H1 (cell line): ENCODE data around the gene TEDDM1. TPM values are rescaled to one million over a fixed set of nuclear protein-coding genes. Genes with fewer than 3 reads are reported as not detected.

Experiments
- CTCF ChIA-PET: fragments of 300-600 bp; sonication (Branson Sonifier 250); formaldehyde crosslinking; loops from one replicate; lab custom pipeline; 2021; ENCODE audit not compliant: partially characterized antibody; lab: Charles Lee
- POLR2A ChIA-PET: fragments of 300-600 bp; sonication (Branson Sonifier 250); formaldehyde crosslinking; loops from one replicate; lab custom pipeline; 2021; ENCODE audit warnings: inconsistent platforms; ENCODE audit not compliant: partially characterized antibody; lab: Charles Lee
- DNase-seq, 2 experiments: peaks; one replicate each; pipeline versions ENCODE4 v3.0.0 to v3.0.0-alpha.2; 2010 to 2022; ENCODE audit warnings: low spot score in 2 of 2, low read depth in 1 of 2, mixed read lengths in 1 of 2
- FAIRE-seq: peaks from 2 replicates; lab custom pipeline; 2011; peaks lifted over from hg19 to GRCh38; lab: Jason Lieb, UNC
- H2AFZ ChIP-seq: 2 replicates; pipeline ENCODE4 v1.8.1; 2012; ENCODE audit warnings: low read length, inconsistent platforms
- H2AK5ac ChIP-seq: 2 replicates; pipeline ENCODE4 v1.6.1; 2013; ENCODE audit warnings: low read depth, low read length
- H2BK120ac ChIP-seq: replicated peaks from 2 replicates; pipeline ENCODE3; 2013; ENCODE audit warnings: low read depth, low read length, inconsistent platforms
- H2BK12ac ChIP-seq: 2 replicates; pipeline ENCODE4 v1.6.1; 2013; ENCODE audit warnings: low read depth, low read length
- H2BK15ac ChIP-seq: 2 replicates; pipeline ENCODE4 v1.6.1; 2013; ENCODE audit warnings: low read length
- H2BK20ac ChIP-seq: 2 replicates; pipeline ENCODE4 v1.6.1; 2013; ENCODE audit warnings: low read length
- H2BK5ac ChIP-seq: 2 replicates; pipeline ENCODE4 v1.6.1; 2013; ENCODE audit warnings: low read depth, low read length
- H3K14ac ChIP-seq: 2 replicates; pipeline ENCODE4 v1.6.1; 2013; ENCODE audit warnings: inconsistent platforms; ENCODE audit not compliant: insufficient read length
- H3K18ac ChIP-seq: 2 replicates; pipeline ENCODE4 v1.6.1; 2013; ENCODE audit warnings: low read length; ENCODE audit errors: extremely low read depth
- H3K23ac ChIP-seq: 2 replicates; pipeline ENCODE4 v1.6.1; 2013; ENCODE audit warnings: inconsistent platforms; ENCODE audit not compliant: insufficient read length
- H3K23me2 ChIP-seq: 2 replicates; pipeline ENCODE4 v1.6.1; 2013; ENCODE audit warnings: low read depth, low read length
- H3K27ac ChIP-seq: 2 replicates; pipeline ENCODE4 v1.6.1; 2011; ENCODE audit warnings: low read depth, low read length, inconsistent platforms
- H3K27me3 ChIP-seq, 4 experiments: replicated peaks in 1 of 4; 1 replicate in 1 of 4; 2 replicates in 3 of 4; pipeline versions ENCODE4 v1.6.1 to v1.8.1; 2011 to 2013; ENCODE audit warnings: low read length in 3 of 4, mild to moderate bottlenecking in 3 of 4, inconsistent platforms in 2 of 4, mixed read lengths in 2 of 4, moderate library complexity in 1 of 4; ENCODE audit not compliant: control insufficient read depth in 3 of 4, insufficient read depth in 3 of 4; ENCODE audit errors: extremely low read depth in 1 of 4
- H3K36me3 ChIP-seq, 4 experiments: 2 replicates each; pipeline versions ENCODE4 v1.6.1 to v1.8.1; 2011 to 2013; ENCODE audit warnings: mild to moderate bottlenecking in 4 of 4, low read length in 3 of 4, moderate library complexity in 2 of 4, control low read depth in 1 of 4, inconsistent platforms in 1 of 4; ENCODE audit not compliant: insufficient read depth in 4 of 4, control insufficient read depth in 2 of 4
- H3K4ac ChIP-seq: replicated peaks from 2 replicates; pipeline ENCODE3; 2013; ENCODE audit warnings: low read length, low read depth, mixed read lengths, inconsistent platforms; ENCODE audit not compliant: insufficient read length
- H3K4me1 ChIP-seq, 4 experiments: replicated peaks in 1 of 4; 1 replicate in 1 of 4; 2 replicates in 3 of 4; pipeline versions ENCODE4 v1.6.1 to v1.8.1; 2011 to 2013; ENCODE audit warnings: low read length in 3 of 4, inconsistent platforms in 2 of 4, mixed read lengths in 1 of 4; ENCODE audit not compliant: insufficient read depth in 4 of 4, control insufficient read depth in 3 of 4
- H3K4me2 ChIP-seq, 2 experiments: 2 replicates each; pipeline versions ENCODE4 v1.6.1 to v1.8.1; 2011 to 2013; ENCODE audit warnings: low read depth in 2 of 2, low read length in 2 of 2, control low read depth in 1 of 2, inconsistent platforms in 1 of 2, mild to moderate bottlenecking in 1 of 2; ENCODE audit not compliant: insufficient read depth in 1 of 2
- H3K4me3 ChIP-seq, 4 experiments: fragments of 200-600, 300-600 bp in 1 of 4; sonication (generic), shearing (Covaris generic), sonication (Bioruptor Twin) in 1 of 4; 2 replicates each; pipeline versions ENCODE4 v1.5.1 to v1.8.1; 2011 to 2016; ENCODE audit warnings: low read length in 4 of 4, low read depth in 3 of 4, control low read depth in 2 of 4, inconsistent platforms in 2 of 4, mild to moderate bottlenecking in 2 of 4, mixed read lengths in 1 of 4, moderate library complexity in 1 of 4; ENCODE audit not compliant: insufficient read depth in 2 of 4; ENCODE audit errors: extremely low read depth in 1 of 4
- H3K56ac ChIP-seq: replicated peaks from 2 replicates; pipeline ENCODE3; 2013; ENCODE audit warnings: low read depth, mild to moderate bottlenecking, mixed read lengths, low read length, inconsistent platforms; ENCODE audit not compliant: insufficient read length
- H3K79me1 ChIP-seq: 2 replicates; pipeline ENCODE4 v1.6.1; 2013; ENCODE audit warnings: low read depth, low read length, control low read depth
- H3K79me2 ChIP-seq, 2 experiments: 2 replicates each; pipeline versions ENCODE4 v1.6.1 to v1.8.1; 2012 to 2013; ENCODE audit warnings: low read length in 2 of 2, mild to moderate bottlenecking in 2 of 2, inconsistent platforms in 1 of 2; ENCODE audit not compliant: insufficient read depth in 2 of 2, control insufficient read depth in 1 of 2
- H3K9ac ChIP-seq, 4 experiments: replicated peaks in 1 of 4; 1 replicate in 1 of 4; 2 replicates in 3 of 4; pipeline versions ENCODE4 v1.6.1 to v1.8.1; 2011 to 2013; ENCODE audit warnings: low read depth in 3 of 4, low read length in 3 of 4, control low read depth in 2 of 4, mild to moderate bottlenecking in 2 of 4, moderate library complexity in 2 of 4, inconsistent platforms in 1 of 4; ENCODE audit errors: extremely low read depth in 1 of 4
- H3K9me3 ChIP-seq, 2 experiments: 2 replicates each; pipeline versions ENCODE4 v1.6.1 to v1.8.1; 2012 to 2013; ENCODE audit warnings: mild to moderate bottlenecking in 2 of 2, moderate library complexity in 2 of 2, control low read depth in 1 of 2, inconsistent platforms in 1 of 2, low read depth in 1 of 2, low read length in 1 of 2, mixed read lengths in 1 of 2; ENCODE audit not compliant: insufficient read depth in 2 of 2
- H4K20me1 ChIP-seq, 2 experiments: replicated peaks in 1 of 2; 2 replicates each; pipeline versions ENCODE3 to v1.8.1; 2011 to 2013; ENCODE audit warnings: inconsistent platforms in 2 of 2, low read length in 2 of 2, mild to moderate bottlenecking in 1 of 2; ENCODE audit not compliant: insufficient read depth in 2 of 2, control insufficient read depth in 1 of 2
- H4K5ac ChIP-seq: 2 replicates; pipeline ENCODE4 v1.6.1; 2013; ENCODE audit warnings: low read length, low read depth, mixed read lengths, inconsistent platforms; ENCODE audit not compliant: insufficient read length
- H4K8ac ChIP-seq: 2 replicates; pipeline ENCODE4 v1.8.0; 2013; ENCODE audit warnings: mild to moderate bottlenecking, moderate library complexity, low read length, inconsistent platforms; ENCODE audit not compliant: insufficient read depth; ENCODE audit errors: extremely low read depth
- H4K91ac ChIP-seq: replicated peaks from 2 replicates; pipeline ENCODE3; 2013; ENCODE audit warnings: low read length, mixed read lengths, inconsistent platforms; ENCODE audit not compliant: insufficient read length
- CHD2 ChIP-seq: IDR thresholded peaks from 2 replicates; pipeline ENCODE4 v1.6.1; 2012; ENCODE audit warnings: low read length, improper control_type of control experiment
- CTBP2 ChIP-seq: IDR thresholded peaks from 2 replicates; pipeline ENCODE4 v1.7.0; 2011; ENCODE audit warnings: borderline replicate concordance, mild to moderate bottlenecking, moderate library complexity, mixed read lengths, low read length; ENCODE audit not compliant: insufficient read depth, insufficient read length
- PHF8 ChIP-seq: fragments of 200-600 bp; sonication (generic); conservative IDR thresholded peaks from 2 replicates; pipeline ENCODE4 v1.7.1; 2012; ENCODE audit warnings: low read depth, mild to moderate bottlenecking, inconsistent platforms, low read length, moderate library complexity
- SIRT6 ChIP-seq: IDR thresholded peaks from one replicate; pipeline ENCODE4 v1.7.1; 2012; ENCODE audit warnings: low read length, inconsistent platforms
- SP1 ChIP-seq: IDR thresholded peaks from 2 replicates; pipeline ENCODE4 v1.6.1; 2011; ENCODE audit warnings: low read depth, low read length
- TCF12 ChIP-seq: IDR thresholded peaks from 2 replicates; pipeline ENCODE4 v1.6.1; 2011; ENCODE audit warnings: low read depth, mild to moderate bottlenecking, low read length
- YY1 ChIP-seq: IDR thresholded peaks from 2 replicates; pipeline ENCODE4 v1.6.1; 2011; ENCODE audit warnings: low read depth, mild to moderate bottlenecking, low read length
- ZNF274 ChIP-seq: IDR thresholded peaks from 2 replicates; pipeline ENCODE4 v1.7.0; 2012; ENCODE audit warnings: low read length, borderline replicate concordance; ENCODE audit errors: extremely low read depth
- WGBS, 2 experiments: shearing (Covaris generic) in 1 of 2; methylation state at CpG; one replicate each; pipeline versions ENCODE4 v1.1.6 to v1.1.7; 2013 to 2015; ENCODE audit warnings: low lambda C conversion rate in 2 of 2, mixed read lengths in 2 of 2, inconsistent platforms in 1 of 2, low coverage in 1 of 2, missing lambda C conversion rate in 1 of 2; ENCODE audit not compliant: insufficient replicate concordance in 2 of 2, insufficient coverage in 1 of 2, insufficient read length in 1 of 2; ENCODE audit errors: extremely low coverage in 1 of 2, missing lambda C conversion rate in 1 of 2; 5-methylcytosine and 5-hydroxymethylcytosine counted together
- polyA plus RNA-seq, 7 experiments: library from polyadenylated mRNA; depleted of rRNA in 3 of 7; stranded (reverse) in 5 of 7; unstranded in 2 of 7; fragments of >200 nt in 5 of 7; fragments of 200-250 nt in 2 of 7; gene quantifications; 1 replicate in 5 of 7; 2 replicates in 1 of 7; 4 replicates in 1 of 7; pipeline versions ENCODE4 v1.2.1 to v1.2.3, GENCODE V29; 2011 to 2013; ENCODE audit warnings: missing spikeins in 2 of 7, mixed read lengths in 2 of 7
- total RNA-seq: library from RNA; stranded (reverse); fragmentation: NEBNext Ultra II Directional; extraction: Animal tissue kit (Norgen Biotek cat#: 25700); gene quantifications from 2 replicates; pipeline ENCODE4 v1.2.1, GENCODE V29; 2021

TEDDM1 gene
- total and polyA plus RNA-seq, 2 of the 8 experiments (the other 6 are each of a cell fraction or from before 2014, with no cell fraction given), result not detected

DNA sequence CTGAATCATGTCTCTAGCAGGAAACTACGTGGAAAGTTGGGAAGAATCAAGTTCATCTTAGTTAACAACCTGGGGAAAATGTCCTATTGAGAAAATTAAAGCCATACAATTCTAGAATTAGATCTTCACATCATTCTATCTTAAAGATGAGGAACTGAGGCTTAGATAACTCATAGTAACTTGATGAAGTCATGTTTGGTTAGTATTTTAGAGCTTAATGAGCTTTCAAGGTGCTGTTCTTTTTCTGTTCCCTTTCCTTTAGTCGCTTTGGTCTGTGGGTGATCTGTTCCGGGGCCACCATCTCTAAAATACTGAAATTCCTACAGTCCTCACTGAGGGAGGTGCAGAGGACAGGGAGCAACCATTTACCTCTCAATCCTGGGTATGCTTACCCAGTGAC is 4.6 kb downstream of the TEDDM1 start:
- Histone ChIP-seq H3K23ac (no peak overlapping the region), H4K91ac (no peak overlapping the region), H3K4me2 (no peak overlapping the region), H4K5ac (no peak overlapping the region), H3K4ac (no peak overlapping the region), H3K56ac (no peak overlapping the region), H2AK5ac (no peak overlapping the region), H2BK120ac (no peak overlapping the region), H2BK12ac (no peak overlapping the region), H3K27me3 (no peaks in the 10 kb centered on the region; a peak in 1 of 7 replicates), H3K18ac (no peak overlapping the region), H3K36me3 (no peaks in the 10 kb centered on the region), H4K20me1 (no peaks in the 10 kb centered on the region), H3K9ac (no peak overlapping the region), H4K8ac (no peak overlapping the region), H2BK15ac (no peak overlapping the region), H3K14ac (no peak overlapping the region), H3K9me3 (no peaks in the 10 kb centered on the region), H3K4me3 (no peak overlapping the region), H2BK5ac (no peak overlapping the region), H3K79me2 (peaks cover 6 to 16% of the 10 kb centered on the region in 2 experiments; a peak in 3 of 4 replicates), H3K4me1 (peaks cover 4 to 8% (median 5%) of the 10 kb centered on the region in 4 experiments; a peak in 5 of 7 replicates), H3K79me1 (no peaks in the 10 kb centered on the region), H2AFZ (no peak overlapping the region), H3K27ac (no peak overlapping the region), H3K23me2 (no peaks in the 10 kb centered on the region), H2BK20ac (no peak overlapping the region)
- TF ChIP-seq CTBP2, result no peak
- no peak for TF ChIP-seq ZNF274
- no peak for TF ChIP-seq YY1
- TF ChIP-seq PHF8, result no peak
- no peak for TF ChIP-seq CHD2
- TF ChIP-seq SIRT6, result no peak
- no peak for TF ChIP-seq SP1
- no peak for TF ChIP-seq TCF12
- FAIRE-seq, result no peak
- WGBS, 2 experiments, result 90% methylated on average over 3 of the region's 3 CpGs; no CpG with 5 or more reads in 1 of the 2 experiments
- DNase-seq, result no peak
- ChIA-PET CTCF (interaction anchor here (0.7 to 6.8 kb wide), 28 partner anchors 8 to 391 kb away, joined by 3 to 107 read pairs (median 4); partner anchors contain the start of gene RNASEL), POLR2A (interaction anchor here (0.7 to 2.9 kb wide), 2 partner anchors 12 to 253 kb away, joined by 3 to 9 read pairs; no protein-coding TSS in a partner anchor)
